HepG2 (cell line): ENCODE measurements around the gene JMJD1C. TPM values are rescaled to one million over a fixed set of nuclear protein-coding genes. Genes with fewer than 3 reads are reported as not detected.
A peak's percentile ranks its signal among the peaks of the same experiment; 100 is the strongest.

ENCODE experiments used
- CREB1 ChIP-seq, 2 experiments: fragments of 450-650 bp in 1 of 2; IDR thresholded peaks; 2 replicates each; pipeline ENCODE4 v1.6.1; 2016 to 2017; ENCODE audit warnings: control low read depth in 1 of 2, mild to moderate bottlenecking in 1 of 2, missing compliant biosample characterization in 1 of 2, missing genetic modification characterization in 1 of 2
- DPF2 ChIP-seq: sonication (generic); formaldehyde crosslinking; IDR thresholded peaks from 2 replicates; pipeline ENCODE4 v1.4.0; 2020; ENCODE audit warnings: mild to moderate bottlenecking, low read depth, missing genetic modification reagents, borderline replicate concordance
- EP300 ChIP-seq, 3 experiments: sonication (generic) in 1 of 3; formaldehyde crosslinking in 1 of 3; IDR thresholded peaks; 2 replicates each; pipeline versions ENCODE4 v1.5.1 to v1.6.1; 2011 to 2020; ENCODE audit warnings: low read depth in 2 of 3, low read length in 2 of 3, borderline replicate concordance in 1 of 3, improper control_type of control experiment in 1 of 3, mild to moderate bottlenecking in 1 of 3, missing genetic modification reagents in 1 of 3, moderate library complexity in 1 of 3
- GPN1 ChIP-seq: sonication (generic); formaldehyde crosslinking; IDR thresholded peaks from 2 replicates; pipeline ENCODE4 v1.5.1; 2020; ENCODE audit warnings: missing genetic modification reagents, borderline replicate concordance
- KAT2B ChIP-seq: fragments of 150-350 bp; IDR thresholded peaks from 2 replicates; pipeline ENCODE4 v1.6.1; 2014; ENCODE audit warnings: low read depth, low read length, borderline replicate concordance
- MAX ChIP-seq: IDR thresholded peaks from 2 replicates; pipeline ENCODE4 v1.6.1; 2012; ENCODE audit warnings: inconsistent platforms
- MNT ChIP-seq: fragments of 450-650 bp; IDR thresholded peaks from 2 replicates; pipeline ENCODE4 v1.6.1; 2016
- MXI1 ChIP-seq: IDR thresholded peaks from 3 replicates; pipeline ENCODE4 v1.6.1; 2012; ENCODE audit warnings: low read depth, low read length, inconsistent platforms, borderline replicate concordance
- PCBP1 ChIP-seq: fragments of 200-400 bp; formaldehyde crosslinking; IDR thresholded peaks from 2 replicates; pipeline ENCODE4 v1.6.1; 2017; ENCODE audit warnings: mild to moderate bottlenecking, low read depth, low read length, borderline replicate concordance
- PHF5A ChIP-seq: IDR thresholded peaks from one replicate; pipeline ENCODE4 v1.6.1; 2018; ENCODE audit warnings: low read depth, missing genetic modification reagents; ENCODE audit not compliant: unreplicated experiment
- RELA ChIP-seq: sonication (generic); formaldehyde crosslinking; IDR thresholded peaks from 2 replicates; pipeline ENCODE4 v1.4.0; 2020; ENCODE audit warnings: missing genetic modification reagents
- SP4 ChIP-seq: sonication (generic); formaldehyde crosslinking; IDR thresholded peaks from 2 replicates; pipeline ENCODE4 v1.8.1; 2023; ENCODE audit warnings: mild to moderate bottlenecking, missing genetic modification reagents
- YY1 ChIP-seq: IDR thresholded peaks from 2 replicates; pipeline ENCODE4 v1.6.1; 2011; ENCODE audit warnings: low read length, low read depth, moderate library complexity, mild to moderate bottlenecking; ENCODE audit not compliant: insufficient read depth, insufficient replicate concordance
- ZC3H4 ChIP-seq: sonication (generic); formaldehyde crosslinking; IDR thresholded peaks from 2 replicates; pipeline ENCODE4 v1.4.0; 2020; ENCODE audit warnings: missing genetic modification reagents, borderline replicate concordance
- ZNF124 ChIP-seq: sonication (generic); formaldehyde crosslinking; IDR thresholded peaks from 2 replicates; pipeline ENCODE4 v1.4.0; 2020; ENCODE audit warnings: missing genetic modification reagents
- ZNF274 ChIP-seq: sonication (generic); formaldehyde crosslinking; IDR thresholded peaks from 2 replicates; pipeline ENCODE4 v1.5.1; 2020; ENCODE audit warnings: mild to moderate bottlenecking, missing genetic modification reagents
- ZNF280B ChIP-seq: sonication (generic); formaldehyde crosslinking; IDR thresholded peaks from 2 replicates; pipeline ENCODE4 v1.5.0; 2020; ENCODE audit warnings: missing genetic modification reagents, mild to moderate bottlenecking, borderline replicate concordance
- ZNF451 ChIP-seq: sonication (generic); formaldehyde crosslinking; IDR thresholded peaks from 2 replicates; pipeline ENCODE4 v1.5.0; 2020; ENCODE audit warnings: mild to moderate bottlenecking, missing genetic modification reagents
- ZNF570 ChIP-seq: sonication (generic); formaldehyde crosslinking; IDR thresholded peaks from 2 replicates; pipeline ENCODE4 v1.4.0; 2020; ENCODE audit warnings: mild to moderate bottlenecking, missing genetic modification reagents, borderline replicate concordance
- ZNF761 ChIP-seq: sonication (generic); formaldehyde crosslinking; conservative IDR thresholded peaks from 2 replicates; pipeline ENCODE4 v1.4.0; 2020; ENCODE audit warnings: mild to moderate bottlenecking, missing genetic modification reagents
- ZNF773 ChIP-seq: sonication (generic); formaldehyde crosslinking; IDR thresholded peaks from 2 replicates; pipeline ENCODE4 v1.4.0; 2020; ENCODE audit warnings: missing genetic modification reagents, borderline replicate concordance
- ZNF790 ChIP-seq: sonication (generic); formaldehyde crosslinking; IDR thresholded peaks from 2 replicates; pipeline ENCODE4 v1.8.0; 2022; ENCODE audit warnings: missing genetic modification reagents, mild to moderate bottlenecking, borderline replicate concordance
- polyA plus RNA-seq, 8 experiments: library from polyadenylated mRNA; depleted of rRNA in 3 of 8; stranded (reverse) in 7 of 8; unstranded in 1 of 8; fragments of >200 nt; fragmentation: Illumina TruSeq in 4 of 8; extraction: Trizol in 4 of 8; gene quantifications; 2 replicates each; pipeline versions ENCODE4 v1.2.1 to v1.2.3, GENCODE V29; 2011 to 2016; ENCODE audit warnings: low read depth in 4 of 8, missing spikeins in 1 of 8, mixed read lengths in 1 of 8; ENCODE audit not compliant: insufficient read depth in 1 of 8
- total RNA-seq, 5 experiments: library from RNA; depleted of rRNA; stranded (reverse); fragments of >200 nt; fragmentation: Illumina TruSeq; extraction: Trizol; gene quantifications; 2 replicates each; pipeline ENCODE4 v1.2.3, GENCODE V29; 2016; ENCODE audit warnings: low read depth in 1 of 5
- TF ChIP-seq, protein P1 (sequence below): sonication (generic); formaldehyde crosslinking; IDR thresholded peaks from 2 replicates; pipeline ENCODE4 v1.4.0; 2020; ENCODE audit warnings: missing genetic modification reagents

JMJD1C gene
- total and polyA plus RNA-seq, 2 of the 13 experiments (the other 11 are each of a cell fraction or from before 2014, with no cell fraction given) = 42.3 to 42.7 TPM

DNA sequence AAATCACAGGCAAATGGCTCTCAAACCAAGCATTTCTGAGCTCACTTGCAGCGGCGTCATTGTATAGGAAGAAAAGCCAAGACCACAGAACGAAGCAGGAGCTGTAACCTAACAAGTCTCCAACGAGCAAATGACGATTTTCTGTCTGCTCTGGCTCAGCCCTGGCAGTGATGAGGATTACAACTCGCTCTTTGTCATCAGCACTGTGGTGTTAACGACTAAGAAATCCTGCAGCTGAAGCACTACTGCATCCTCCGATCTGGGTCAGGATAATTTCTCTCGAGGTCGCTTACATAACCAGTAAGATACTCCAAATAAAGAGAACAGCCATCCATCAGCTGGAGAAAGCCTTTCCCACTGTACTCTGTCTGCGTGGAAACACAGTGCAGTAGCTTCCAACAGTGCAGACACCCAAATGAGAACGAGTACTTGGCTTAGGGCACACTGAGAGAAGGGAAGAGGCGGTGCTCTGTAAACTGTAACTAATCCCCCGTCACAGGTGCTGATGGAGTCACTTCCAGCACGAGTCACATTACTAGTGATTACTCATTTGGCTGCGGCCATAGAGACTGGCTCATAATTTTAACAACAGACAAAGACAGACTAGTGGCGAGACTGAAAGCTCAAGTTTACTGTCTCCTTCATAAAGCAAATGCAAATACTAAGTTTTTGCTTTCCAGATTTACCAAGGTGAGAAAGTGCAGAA lies 196.8 kb downstream of the JMJD1C start (continued):
- TF ChIP-seq ZNF280B (CRISPR knock-in tag) = no peak
- no peak for TF ChIP-seq ZNF761 (CRISPR knock-in tag)
- TF ChIP-seq ZNF124 (CRISPR knock-in tag) = 0 out of 2 replicates have a peak, but pooled peaks have one; percentile 44
- TF ChIP-seq GPN1 = no peak
- peak; percentile 40; the same call in 1 of the 2 replicates for TF ChIP-seq MAX
- TF ChIP-seq PCBP1 = no peak
- TF ChIP-seq ZC3H4 = no peak
- TF ChIP-seq ZNF274 (CRISPR knock-in tag) = no peak
- no peak for TF ChIP-seq SP4 (CRISPR knock-in tag)
- no peak for TF ChIP-seq ZNF570
- no peak for TF ChIP-seq ZNF451 (CRISPR knock-in tag)
- TF ChIP-seq CREB1 (IDR thresholded peaks at IDR 0.05) = peak; percentile 75
- peak; percentile 58 for TF ChIP-seq CREB1 (CRISPR knock-in tag; IDR thresholded peaks at IDR 0.05)
- no peak for TF ChIP-seq MNT
- TF ChIP-seq RELA (CRISPR knock-in tag) = no peak
- no peak for TF ChIP-seq ZNF773
- peak; percentile 51; the same call in 1 of the 3 replicates for TF ChIP-seq MXI1
- TF ChIP-seq KAT2B = no peak
- no peak for TF ChIP-seq YY1
- TF ChIP-seq ZNF790 (CRISPR knock-in tag) = no peak
- no peak for TF ChIP-seq EP300 (IDR thresholded peaks at IDR 0.05; ENCODE audit: low read depth in 2 of 2, low read length in 2 of 2)
- no peak; the same call in 1 of the 2 replicates for TF ChIP-seq EP300 (CRISPR knock-in tag; IDR thresholded peaks at IDR 0.05; ENCODE audit: borderline replicate concordance)
- peak; percentile 66 for TF ChIP-seq PHF5A (CRISPR knock-in tag)
- TF ChIP-seq, protein P1, sequence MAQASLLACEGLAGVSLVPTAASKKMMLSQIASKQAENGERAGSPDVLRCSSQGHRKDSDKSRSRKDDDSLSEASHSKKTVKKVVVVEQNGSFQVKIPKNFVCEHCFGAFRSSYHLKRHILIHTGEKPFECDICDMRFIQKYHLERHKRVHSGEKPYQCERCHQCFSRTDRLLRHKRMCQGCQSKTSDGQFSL (CRISPR knock-in tag) = no peak
- no peak for TF ChIP-seq DPF2 (CRISPR knock-in tag)
